Body of pancreas (tissue), 4 donors: ENCODE data around the gene RSPH6A. TPM values are rescaled to one million over a fixed set of nuclear protein-coding genes. Genes with fewer than 3 reads are reported as not detected.
A peak's percentile ranks its signal among the peaks of the same experiment; 100 is the strongest.

ENCODE experiments used
- ATAC-seq: fragments of 150-250 bp; one replicate; pipeline ENCODE4 v1.9.1; 2016
- DNase-seq, 4 donors: peaks; one replicate each; pipeline ENCODE4 v3.0.0-alpha.2; 2019
- H3K27ac ChIP-seq, 4 donors: fragments of 200-600 bp; sonication (generic); 1 replicate in 3 of 4; 2 replicates in 1 of 4; pipeline versions ENCODE4 v1.5.1 to v1.6.1; 2016 to 2019; ENCODE audit warnings: mild to moderate bottlenecking in 1 of 4, mixed read lengths in 1 of 4, moderate library complexity in 1 of 4
- H3K27me3 ChIP-seq, 2 donors: fragments of 200-600 bp; sonication (generic); one replicate each; pipeline ENCODE4 v1.6.0; 2016; ENCODE audit warnings: mild to moderate bottlenecking in 1 of 2
- H3K36me3 ChIP-seq, 2 donors: fragments of 200-600 bp; sonication (generic); replicated peaks in 1 of 2; 2 replicates each; pipeline ENCODE4 v1.5.1; 2016; ENCODE audit warnings: low read depth in 2 of 2; ENCODE audit not compliant: insufficient read depth in 1 of 2
- H3K4me1 ChIP-seq: fragments of 200-600 bp; sonication (generic); one replicate; pipeline ENCODE4 v1.6.0; 2016
- H3K4me3 ChIP-seq, 2 donors: fragments of 200-600 bp; sonication (generic); 1 replicate in 1 of 2; 2 replicates in 1 of 2; pipeline ENCODE4 v1.5.1; 2016 to 2019
- H3K9me3 ChIP-seq, 3 donors: fragments of 200-600 bp; sonication (generic); 1 replicate in 2 of 3; 2 replicates in 1 of 3; pipeline ENCODE4 v1.5.1; 2016
- POLR2A ChIP-seq, 3 donors: fragments of 450-650 bp; IDR thresholded peaks; one replicate each; pipeline ENCODE4 v1.6.1; 2016; ENCODE audit warnings: antibody characterized with exemption in 3 of 3, mild to moderate bottlenecking in 2 of 3
- WGBS, 2 donors: methylation state at CpG; one replicate each; pipeline ENCODE4 v1.1.5; 2017; 5-methylcytosine and 5-hydroxymethylcytosine counted together
- intact Hi-C: fragments of 100-400 bp; cut with DNase I; formaldehyde crosslinking; loops from one replicate; pipeline ENCODE4 v1.15.1; 2023
- total RNA-seq, 2 donors: library from RNA; depleted of rRNA; stranded (reverse); fragments of >200 nt; gene quantifications; one replicate each; pipeline ENCODE4 v1.1.0, GENCODE V29; 2016
- TF ChIP-seq, protein P1 (sequence below), 7 experiments: fragments of 450-650 bp in 4 of 7; fragments of 200-600 bp in 3 of 7; sonication (generic) in 3 of 7; IDR thresholded peaks; one replicate each; pipeline ENCODE4 v1.5.1; 2016 to 2019; ENCODE audit warnings: antibody characterized with exemption in 7 of 7

Gene RSPH6A
- total RNA-seq, 2 donors from 2014 or later = 0.33 TPM; not detected in 1

- intact Hi-C loops = no loop called here
- WGBS, 2 donors = 57 to 65% methylated on average over 18 to 41 of the region's 46 CpGs
Observed at GRCh38 chr19:45771311-45771933, 43.7 kb downstream of the RSPH6A start.

DNA sequence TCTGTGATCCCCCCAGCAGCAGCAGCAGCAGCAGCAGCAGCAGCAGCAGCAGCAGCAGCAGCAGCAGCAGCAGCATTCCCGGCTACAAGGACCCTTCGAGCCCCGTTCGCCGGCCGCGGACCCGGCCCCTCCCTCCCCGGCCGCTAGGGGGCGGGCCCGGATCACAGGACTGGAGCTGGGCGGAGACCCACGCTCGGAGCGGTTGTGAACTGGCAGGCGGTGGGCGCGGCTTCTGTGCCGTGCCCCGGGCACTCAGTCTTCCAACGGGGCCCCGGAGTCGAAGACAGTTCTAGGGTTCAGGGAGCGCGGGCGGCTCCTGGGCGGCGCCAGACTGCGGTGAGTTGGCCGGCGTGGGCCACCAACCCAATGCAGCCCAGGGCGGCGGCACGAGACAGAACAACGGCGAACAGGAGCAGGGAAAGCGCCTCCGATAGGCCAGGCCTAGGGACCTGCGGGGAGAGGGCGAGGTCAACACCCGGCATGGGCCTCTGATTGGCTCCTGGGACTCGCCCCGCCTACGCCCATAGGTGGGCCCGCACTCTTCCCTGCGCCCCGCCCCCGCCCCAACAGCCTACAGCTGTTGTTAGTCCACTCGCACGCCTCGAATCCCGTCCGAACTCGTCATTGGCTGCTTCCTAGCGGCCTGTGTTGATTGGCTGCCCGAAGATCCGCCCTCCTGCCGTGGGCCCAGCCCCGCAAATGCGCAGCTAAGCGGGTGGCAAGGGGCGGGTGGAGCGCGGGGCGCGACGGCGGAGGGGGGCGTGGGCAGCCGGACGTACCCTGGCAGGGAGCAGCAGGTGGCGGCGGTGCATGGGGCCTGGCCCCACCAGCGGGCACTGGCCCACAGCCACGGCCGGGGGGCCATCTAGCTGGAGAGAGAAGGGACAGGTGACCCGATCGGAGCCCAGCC lies 44.7 kb downstream of the RSPH6A start:
- peak overlapping the region; percentile 93 to 98 (median 96) for H3K27ac ChIP-seq
- H3K36me3 ChIP-seq = no peaks in the 10 kb centered on the region
- DNase-seq = peak; percentile 97 to 99 (median 99)
- TF ChIP-seq, protein P1, sequence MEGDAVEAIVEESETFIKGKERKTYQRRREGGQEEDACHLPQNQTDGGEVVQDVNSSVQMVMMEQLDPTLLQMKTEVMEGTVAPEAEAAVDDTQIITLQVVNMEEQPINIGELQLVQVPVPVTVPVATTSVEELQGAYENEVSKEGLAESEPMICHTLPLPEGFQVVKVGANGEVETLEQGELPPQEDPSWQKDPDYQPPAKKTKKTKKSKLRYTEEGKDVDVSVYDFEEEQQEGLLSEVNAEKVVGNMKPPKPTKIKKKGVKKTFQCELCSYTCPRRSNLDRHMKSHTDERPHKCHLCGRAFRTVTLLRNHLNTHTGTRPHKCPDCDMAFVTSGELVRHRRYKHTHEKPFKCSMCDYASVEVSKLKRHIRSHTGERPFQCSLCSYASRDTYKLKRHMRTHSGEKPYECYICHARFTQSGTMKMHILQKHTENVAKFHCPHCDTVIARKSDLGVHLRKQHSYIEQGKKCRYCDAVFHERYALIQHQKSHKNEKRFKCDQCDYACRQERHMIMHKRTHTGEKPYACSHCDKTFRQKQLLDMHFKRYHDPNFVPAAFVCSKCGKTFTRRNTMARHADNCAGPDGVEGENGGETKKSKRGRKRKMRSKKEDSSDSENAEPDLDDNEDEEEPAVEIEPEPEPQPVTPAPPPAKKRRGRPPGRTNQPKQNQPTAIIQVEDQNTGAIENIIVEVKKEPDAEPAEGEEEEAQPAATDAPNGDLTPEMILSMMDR (IDR thresholded peaks at IDR 0.05) = peak; percentile 83 to 97 (median 93)
- peak; percentile 65 to 74 (median 71) for TF ChIP-seq POLR2A (IDR thresholded peaks at IDR 0.05)
- intact Hi-C loops = no loop called here
- peaks cover 64% of the 10 kb centered on the region for H3K4me1 ChIP-seq
- no peaks in the 10 kb centered on the region for H3K9me3 ChIP-seq
- H3K27me3 ChIP-seq = no peaks in the 10 kb centered on the region
- 1 to 2% methylated on average over 17 to 61 of the region's 79 CpGs for WGBS, 2 donors
- no peak overlapping the region for H3K4me3 ChIP-seq
- ATAC-seq = peak; percentile 71

More at GRCh38 chr19:45771311-45771933, 43.7 kb downstream of the RSPH6A start:
- ATAC-seq (no peak), DNase-seq (peak; percentile 44 to 59 (median 46))
- peak overlapping the region; percentile 93 to 98 (median 96) for H3K27ac ChIP-seq
- H3K4me1 ChIP-seq = peaks cover 55% of the 10 kb centered on the region
- no peaks in the 10 kb centered on the region for H3K9me3 ChIP-seq
- no peak for TF ChIP-seq POLR2A (IDR thresholded peaks at IDR 0.05)
- TF ChIP-seq, protein P1 (IDR thresholded peaks at IDR 0.05) = no peak
- peak overlapping the region in 1 of 2 donors; percentile 4 for H3K4me3 ChIP-seq
- H3K36me3 ChIP-seq = no peaks in the 10 kb centered on the region
- H3K27me3 ChIP-seq = no peaks in the 10 kb centered on the region

GRCh38 chr19:45769821-45770191 lies 45.3 kb downstream of the RSPH6A start:
- Histone ChIP-seq H3K9me3 (no peaks in the 10 kb centered on the region), H3K4me1 (peaks cover 71% of the 10 kb centered on the region), H3K27ac (peak overlapping the region; percentile 93 to 98 (median 96)), H3K36me3 (no peaks in the 10 kb centered on the region), H3K4me3 (no peak overlapping the region), H3K27me3 (no peaks in the 10 kb centered on the region)
- DNase-seq = peak in 3 of 4 donors; percentile 60 to 62 (median 62)
- no peak for TF ChIP-seq POLR2A (IDR thresholded peaks at IDR 0.05)
- TF ChIP-seq, protein P1 (IDR thresholded peaks at IDR 0.05) = no peak
- ATAC-seq = no peak
- intact Hi-C loops = no loop called here
- 0 to 1% methylated on average over 21 to 22 of the region's 28 CpGs for WGBS, 2 donors

DNA sequence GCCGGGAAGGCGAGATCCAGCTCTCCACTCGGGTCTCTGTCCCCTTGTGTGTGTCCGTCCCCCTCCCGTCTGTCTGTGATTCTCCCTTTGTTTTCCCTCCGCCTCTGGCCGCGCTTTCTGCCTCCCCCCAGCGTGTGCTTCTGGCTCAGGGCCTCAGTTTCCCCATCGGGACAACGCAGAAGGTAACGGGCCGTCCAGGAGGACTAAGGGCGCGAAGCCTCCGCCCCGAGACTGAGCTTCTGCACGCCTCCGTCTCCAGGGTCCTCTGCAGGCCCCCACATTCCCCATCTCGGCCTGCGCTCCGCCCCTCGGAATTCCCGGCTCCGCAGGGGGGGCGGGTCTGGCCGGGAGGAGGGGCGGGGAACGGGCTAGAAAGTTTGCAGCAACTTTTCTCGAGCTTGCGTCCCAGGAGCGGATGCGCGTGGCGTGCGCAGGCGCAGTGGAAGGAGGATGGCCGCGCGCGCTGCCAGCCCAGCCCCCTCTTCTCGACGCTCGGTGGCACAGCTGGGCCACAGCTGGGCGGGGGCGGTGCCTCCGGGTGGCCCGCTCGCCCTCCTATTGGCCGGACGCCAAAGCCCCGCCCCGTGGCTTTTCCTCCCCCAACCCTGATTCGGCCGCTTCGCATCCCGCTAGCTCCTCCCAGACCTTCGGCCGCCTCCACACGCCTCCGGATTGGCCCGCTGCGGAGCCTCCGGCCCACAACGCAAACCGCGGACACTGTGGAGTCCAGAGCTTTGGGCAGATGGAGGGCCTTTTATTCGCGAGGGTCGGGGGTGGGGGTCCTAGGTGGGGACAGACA lies 45.9 kb downstream of the RSPH6A start, which contains the start of gene SIX5:
Gene SIX5, minus strand, starts transcription at position 269 of the 799 bp plus-strand sequence. CDS start 408 bp downstream, outside the sequence.
- intact Hi-C loops = no loop called here

More for the DNA sequence above, 45.9 kb downstream of the RSPH6A start, which contains the start of gene SIX5:
- DNase-seq (peak; percentile 98 to 99 (median 99)), ATAC-seq (peak; percentile 63)
- H3K4me1 ChIP-seq = peaks cover 77% of the 10 kb centered on the region
- peak within 1 kb of the TSS; percentile 60 to 80 for H3K4me3 ChIP-seq
- no peaks in the 10 kb centered on the region for H3K27me3 ChIP-seq
- TF ChIP-seq, protein P1 (IDR thresholded peaks at IDR 0.05) = no peak
- peak; percentile 75 to 94 (median 92) for TF ChIP-seq POLR2A (IDR thresholded peaks at IDR 0.05)
- H3K9me3 ChIP-seq = no peaks in the 10 kb centered on the region
- peak within 1 kb of the TSS; percentile 93 to 98 (median 98) for H3K27ac ChIP-seq
- no peaks in the 10 kb centered on the region for H3K36me3 ChIP-seq
- 0% methylated on average over 38 to 70 of the region's 70 CpGs for WGBS, 2 donors
